Keratinocyte (primary cell): Measurements from ENCODE around the gene MBP.

Experiments used
- CTCF ChIP-seq, 3 experiments: IDR thresholded peaks in 1 of 3; conservative IDR thresholded peaks in 1 of 3; optimal IDR thresholded peaks in 1 of 3; 2 replicates in 2 of 3; 3 replicates in 1 of 3; pipeline versions ENCODE3 to v1.5.1; 2011; ENCODE audit warnings: low read length in 3 of 3, mild to moderate bottlenecking in 3 of 3, moderate library complexity in 2 of 3, control low read depth in 1 of 3, inconsistent platforms in 1 of 3; ENCODE audit not compliant: insufficient read depth in 2 of 3; ENCODE audit errors: extremely low read depth in 1 of 3
- EZH2 ChIP-seq: IDR thresholded peaks from one replicate; pipeline ENCODE4 v1.6.1; 2012; ENCODE audit warnings: inconsistent platforms, mild to moderate bottlenecking, low read length, moderate library complexity

GRCh38 chr18:77043541-77044280 is 88.9 kb downstream of the MBP start:
- TF ChIP-seq CTCF (optimal IDR thresholded peaks at IDR 0.05 in 1 of 3, IDR thresholded peaks at IDR 0.05 in 1 of 3, conservative IDR thresholded peaks at IDR 0.05 in 1 of 3; ENCODE audit: extremely low read depth in 1 of 3, insufficient read depth in 2 of 3, low read length in 3 of 3) (no peak), EZH2 (no peak)
